Measurements from ENCODE around the gene C19orf73. TPM values are rescaled to one million over a fixed set of nuclear protein-coding genes. Genes with fewer than 3 reads are reported as not detected.
A peak's percentile ranks its signal among the peaks of the same experiment; 100 is the strongest.

C19orf73 gene
- total and polyA plus RNA-seq, 9 of the 15 experiments (the other 6 are each of a cell fraction or from before 2014, with no cell fraction given) = 0.08 to 7.4 (median 1.4) TPM

DNA sequence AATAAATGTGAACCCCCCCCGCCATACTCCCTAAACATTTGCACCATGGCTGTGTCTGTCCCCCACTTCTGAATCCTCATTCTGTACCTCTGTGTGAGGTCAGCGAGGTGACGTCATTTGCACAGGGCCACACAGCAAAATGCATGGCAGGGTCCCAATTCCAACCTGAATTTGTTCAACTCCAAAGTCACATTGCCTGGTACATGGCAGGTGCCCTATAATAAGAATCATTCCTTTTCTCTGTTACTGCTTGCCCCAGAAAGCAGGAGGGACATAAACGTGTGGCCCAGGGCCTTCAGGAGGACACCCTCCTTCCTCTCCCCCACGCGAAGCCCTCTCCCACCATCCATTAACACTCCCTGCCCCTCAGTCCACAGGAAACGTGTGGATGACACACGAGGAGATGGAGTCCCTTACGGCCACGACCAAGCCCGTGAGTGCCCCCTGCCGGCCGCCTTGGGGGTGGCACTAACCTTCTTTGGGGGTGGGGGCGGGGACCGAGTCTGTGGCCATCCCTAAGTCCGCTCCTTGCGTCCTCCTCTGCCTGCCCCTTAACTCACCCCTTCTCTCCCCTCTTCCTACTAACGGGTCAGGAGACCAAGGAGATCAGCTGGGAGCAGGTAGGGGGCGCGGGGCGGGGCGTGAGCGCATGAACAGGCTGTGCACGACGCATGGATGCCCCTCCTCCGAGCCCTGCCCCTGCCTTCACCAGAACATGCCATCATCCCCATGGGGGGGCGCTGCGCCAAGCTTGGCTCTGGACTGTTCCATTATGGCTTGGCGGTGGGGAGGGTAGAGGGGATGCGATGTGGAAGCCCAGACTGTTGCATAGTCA lies 26.8 kb upstream of the C19orf73 start (continued):
- TF ChIP-seq, protein P1, sequence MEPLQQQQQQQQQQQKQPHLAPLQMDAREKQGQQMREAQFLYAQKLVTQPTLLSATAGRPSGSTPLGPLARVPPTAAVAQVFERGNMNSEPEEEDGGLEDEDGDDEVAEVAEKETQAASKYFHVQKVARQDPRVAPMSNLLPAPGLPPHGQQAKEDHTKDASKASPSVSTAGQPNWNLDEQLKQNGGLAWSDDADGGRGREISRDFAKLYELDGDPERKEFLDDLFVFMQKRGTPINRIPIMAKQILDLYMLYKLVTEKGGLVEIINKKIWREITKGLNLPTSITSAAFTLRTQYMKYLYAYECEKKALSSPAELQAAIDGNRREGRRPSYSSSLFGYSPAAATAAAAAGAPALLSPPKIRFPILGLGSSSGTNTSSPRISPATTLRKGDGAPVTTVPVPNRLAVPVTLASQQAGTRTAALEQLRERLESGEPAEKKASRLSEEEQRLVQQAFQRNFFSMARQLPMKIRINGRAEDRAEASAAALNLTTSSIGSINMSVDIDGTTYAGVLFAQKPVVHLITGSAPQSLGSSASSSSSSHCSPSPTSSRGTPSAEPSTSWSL (CRISPR knock-in tag; IDR thresholded peaks at IDR 0.05; ENCODE audit: borderline replicate concordance) = no peak
- TF ChIP-seq CHD2 (IDR thresholded peaks at IDR 0.05; ENCODE audit: low read depth, low read length) = 0 out of 2 replicates have a peak, but pooled peaks have one; percentile 10
- no peak for TF ChIP-seq HNRNPLL (IDR thresholded peaks at IDR 0.05; ENCODE audit: low read depth, low read length, poor library complexity, severe bottlenecking)
- TF ChIP-seq ZNF239 (CRISPR knock-in tag; IDR thresholded peaks at IDR 0.05) = no peak
- TF ChIP-seq NELFE (IDR thresholded peaks at IDR 0.05; ENCODE audit: insufficient read depth, insufficient read length) = no peak
- no peak for TF ChIP-seq RBM17 (IDR thresholded peaks at IDR 0.05; ENCODE audit: borderline replicate concordance, low read depth, low read length)
- TF ChIP-seq TOE1 (IDR thresholded peaks at IDR 0.05; ENCODE audit: borderline replicate concordance) = peak; percentile 78
- 0 out of 2 replicates have a peak, but pooled peaks have one; percentile 33 for TF ChIP-seq TOE1 (CRISPR knock-in tag; IDR thresholded peaks at IDR 0.05; ENCODE audit: borderline replicate concordance, low read depth)
- no peak for TF ChIP-seq ZNF668 (CRISPR knock-in tag; IDR thresholded peaks at IDR 0.05)
- TF ChIP-seq SIN3B (IDR thresholded peaks at IDR 0.05; ENCODE audit: low read depth) = no peak
- TF ChIP-seq PHTF2 (CRISPR knock-in tag; IDR thresholded peaks at IDR 0.05) = no peak
- TF ChIP-seq DNMT1 (IDR thresholded peaks at IDR 0.05) = no peak
- TF ChIP-seq RFX5 (IDR thresholded peaks at IDR 0.05; ENCODE audit: low read depth, low read length) = no peak
- no peak for TF ChIP-seq CHCHD3 (CRISPR knock-in tag; IDR thresholded peaks at IDR 0.05)
- no peak for TF ChIP-seq HEY1 (CRISPR knock-in tag; IDR thresholded peaks at IDR 0.05; ENCODE audit: borderline replicate concordance)
- no peak for TF ChIP-seq EZH2 (IDR thresholded peaks at IDR 0.05; ENCODE audit: borderline replicate concordance, low read depth, low read length)
- TF ChIP-seq CBX1 (IDR thresholded peaks at IDR 0.05; ENCODE audit: low read depth) = no peak
- TF ChIP-seq, protein P2, sequence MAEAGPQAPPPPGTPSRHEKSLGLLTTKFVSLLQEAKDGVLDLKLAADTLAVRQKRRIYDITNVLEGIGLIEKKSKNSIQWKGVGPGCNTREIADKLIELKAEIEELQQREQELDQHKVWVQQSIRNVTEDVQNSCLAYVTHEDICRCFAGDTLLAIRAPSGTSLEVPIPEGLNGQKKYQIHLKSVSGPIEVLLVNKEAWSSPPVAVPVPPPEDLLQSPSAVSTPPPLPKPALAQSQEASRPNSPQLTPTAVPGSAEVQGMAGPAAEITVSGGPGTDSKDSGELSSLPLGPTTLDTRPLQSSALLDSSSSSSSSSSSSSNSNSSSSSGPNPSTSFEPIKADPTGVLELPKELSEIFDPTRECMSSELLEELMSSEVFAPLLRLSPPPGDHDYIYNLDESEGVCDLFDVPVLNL (CRISPR knock-in tag; IDR thresholded peaks at IDR 0.05; ENCODE audit: low read depth) = peak; percentile 1; the same call in 1 of the 2 replicates
- TF ChIP-seq CSDE1 (IDR thresholded peaks at IDR 0.05) = no peak
- TF ChIP-seq, protein P3, sequence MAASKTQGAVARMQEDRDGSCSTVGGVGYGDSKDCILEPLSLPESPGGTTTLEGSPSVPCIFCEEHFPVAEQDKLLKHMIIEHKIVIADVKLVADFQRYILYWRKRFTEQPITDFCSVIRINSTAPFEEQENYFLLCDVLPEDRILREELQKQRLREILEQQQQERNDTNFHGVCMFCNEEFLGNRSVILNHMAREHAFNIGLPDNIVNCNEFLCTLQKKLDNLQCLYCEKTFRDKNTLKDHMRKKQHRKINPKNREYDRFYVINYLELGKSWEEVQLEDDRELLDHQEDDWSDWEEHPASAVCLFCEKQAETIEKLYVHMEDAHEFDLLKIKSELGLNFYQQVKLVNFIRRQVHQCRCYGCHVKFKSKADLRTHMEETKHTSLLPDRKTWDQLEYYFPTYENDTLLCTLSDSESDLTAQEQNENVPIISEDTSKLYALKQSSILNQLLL (CRISPR knock-in tag; IDR thresholded peaks at IDR 0.05; ENCODE audit: borderline replicate concordance) = no peak
- no peak for TF ChIP-seq NFYB (IDR thresholded peaks at IDR 0.05; ENCODE audit: extremely low read depth, insufficient read length)
- TF ChIP-seq, protein P4, sequence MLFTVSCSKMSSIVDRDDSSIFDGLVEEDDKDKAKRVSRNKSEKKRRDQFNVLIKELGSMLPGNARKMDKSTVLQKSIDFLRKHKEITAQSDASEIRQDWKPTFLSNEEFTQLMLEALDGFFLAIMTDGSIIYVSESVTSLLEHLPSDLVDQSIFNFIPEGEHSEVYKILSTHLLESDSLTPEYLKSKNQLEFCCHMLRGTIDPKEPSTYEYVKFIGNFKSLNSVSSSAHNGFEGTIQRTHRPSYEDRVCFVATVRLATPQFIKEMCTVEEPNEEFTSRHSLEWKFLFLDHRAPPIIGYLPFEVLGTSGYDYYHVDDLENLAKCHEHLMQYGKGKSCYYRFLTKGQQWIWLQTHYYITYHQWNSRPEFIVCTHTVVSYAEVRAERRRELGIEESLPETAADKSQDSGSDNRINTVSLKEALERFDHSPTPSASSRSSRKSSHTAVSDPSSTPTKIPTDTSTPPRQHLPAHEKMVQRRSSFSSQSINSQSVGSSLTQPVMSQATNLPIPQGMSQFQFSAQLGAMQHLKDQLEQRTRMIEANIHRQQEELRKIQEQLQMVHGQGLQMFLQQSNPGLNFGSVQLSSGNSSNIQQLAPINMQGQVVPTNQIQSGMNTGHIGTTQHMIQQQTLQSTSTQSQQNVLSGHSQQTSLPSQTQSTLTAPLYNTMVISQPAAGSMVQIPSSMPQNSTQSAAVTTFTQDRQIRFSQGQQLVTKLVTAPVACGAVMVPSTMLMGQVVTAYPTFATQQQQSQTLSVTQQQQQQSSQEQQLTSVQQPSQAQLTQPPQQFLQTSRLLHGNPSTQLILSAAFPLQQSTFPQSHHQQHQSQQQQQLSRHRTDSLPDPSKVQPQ (CRISPR knock-in tag; IDR thresholded peaks at IDR 0.05; ENCODE audit: borderline replicate concordance) = no peak

All from K562 (cell line).